HEK293 (cell line): Measurements from ENCODE around the gene GOLIM4.

ENCODE experiments used
- ATF2 ChIP-seq: fragments of 450-650 bp; formaldehyde crosslinking; IDR thresholded peaks from 2 replicates; pipeline ENCODE4 v1.5.1; 2016; ENCODE audit warnings: missing biosample characterization, missing genetic modification characterization, low read depth
- HOXA7 ChIP-seq: sonication (generic); formaldehyde crosslinking; IDR thresholded peaks from 2 replicates; pipeline ENCODE4 v1.8.1; 2022; ENCODE audit warnings: missing genetic modification reagents, borderline replicate concordance
- SCRT2 ChIP-seq: fragments of 450-650 bp; formaldehyde crosslinking; IDR thresholded peaks from 2 replicates; pipeline ENCODE4 v1.5.1; 2016; ENCODE audit warnings: missing biosample characterization, missing genetic modification characterization
- TCF7L2 ChIP-seq: IDR thresholded peaks from 2 replicates; pipeline ENCODE4 v1.6.1; 2011; ENCODE audit warnings: low read depth, mild to moderate bottlenecking, inconsistent platforms, low read length, moderate library complexity, borderline replicate concordance
- YY1 ChIP-seq: fragments of 450-650 bp; formaldehyde crosslinking; IDR thresholded peaks from 2 replicates; pipeline ENCODE4 v1.5.1; 2018; ENCODE audit warnings: missing biosample characterization, missing genetic modification characterization
- ZBTB8A ChIP-seq: fragments of 450-650 bp; formaldehyde crosslinking; IDR thresholded peaks from 2 replicates; pipeline ENCODE4 v1.5.1; 2016; ENCODE audit warnings: missing biosample characterization, missing genetic modification characterization
- ZNF341 ChIP-seq: fragments of 450-650 bp; formaldehyde crosslinking; IDR thresholded peaks from 2 replicates; pipeline ENCODE4; 2016; ENCODE audit warnings: low read depth, missing biosample characterization, missing genetic modification characterization
- ZNF394 ChIP-seq: fragments of 450-650 bp; formaldehyde crosslinking; IDR thresholded peaks from 2 replicates; pipeline ENCODE4 v1.5.1; 2016; ENCODE audit warnings: missing biosample characterization, missing genetic modification characterization, mild to moderate bottlenecking, moderate library complexity, borderline replicate concordance
- ZNF530 ChIP-seq: fragments of 450-650 bp; formaldehyde crosslinking; IDR thresholded peaks from 2 replicates; pipeline ENCODE4 v1.5.1; 2016; ENCODE audit warnings: low read depth, missing biosample characterization, missing genetic modification characterization
- ZNF600 ChIP-seq: fragments of 450-650 bp; formaldehyde crosslinking; IDR thresholded peaks from 2 replicates; pipeline ENCODE4 v1.5.1; 2016; ENCODE audit warnings: missing biosample characterization, missing genetic modification characterization
- ZNF707 ChIP-seq: fragments of 450-650 bp; formaldehyde crosslinking; IDR thresholded peaks from 2 replicates; pipeline ENCODE4 v1.5.1; 2016; ENCODE audit warnings: missing biosample characterization, missing genetic modification characterization
- TF ChIP-seq, protein P1 (sequence below): fragments of 450-650 bp; formaldehyde crosslinking; IDR thresholded peaks from 2 replicates; pipeline ENCODE4 v1.5.1; 2016; ENCODE audit warnings: missing biosample characterization, missing genetic modification characterization

DNA sequence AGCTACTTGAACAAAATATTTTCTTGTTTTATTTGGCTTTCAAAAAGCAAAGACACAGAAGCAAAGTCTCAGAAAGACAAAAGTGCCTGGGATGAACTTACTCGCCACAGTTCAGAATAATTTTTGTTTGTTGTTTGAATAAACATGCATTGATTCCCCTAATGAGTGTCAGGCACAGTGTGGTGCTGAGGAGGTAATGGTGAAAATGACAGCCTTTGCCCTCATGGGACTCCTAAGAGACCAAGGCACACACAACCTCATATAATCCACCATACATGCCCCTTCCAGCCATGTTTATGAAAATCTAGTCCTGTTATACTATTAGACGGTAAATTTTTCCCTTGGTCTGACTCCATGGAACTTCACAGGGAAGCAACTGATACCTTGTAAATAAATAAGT lies 2.5 kb downstream of the GOLIM4 start:
- TF ChIP-seq, protein P1, sequence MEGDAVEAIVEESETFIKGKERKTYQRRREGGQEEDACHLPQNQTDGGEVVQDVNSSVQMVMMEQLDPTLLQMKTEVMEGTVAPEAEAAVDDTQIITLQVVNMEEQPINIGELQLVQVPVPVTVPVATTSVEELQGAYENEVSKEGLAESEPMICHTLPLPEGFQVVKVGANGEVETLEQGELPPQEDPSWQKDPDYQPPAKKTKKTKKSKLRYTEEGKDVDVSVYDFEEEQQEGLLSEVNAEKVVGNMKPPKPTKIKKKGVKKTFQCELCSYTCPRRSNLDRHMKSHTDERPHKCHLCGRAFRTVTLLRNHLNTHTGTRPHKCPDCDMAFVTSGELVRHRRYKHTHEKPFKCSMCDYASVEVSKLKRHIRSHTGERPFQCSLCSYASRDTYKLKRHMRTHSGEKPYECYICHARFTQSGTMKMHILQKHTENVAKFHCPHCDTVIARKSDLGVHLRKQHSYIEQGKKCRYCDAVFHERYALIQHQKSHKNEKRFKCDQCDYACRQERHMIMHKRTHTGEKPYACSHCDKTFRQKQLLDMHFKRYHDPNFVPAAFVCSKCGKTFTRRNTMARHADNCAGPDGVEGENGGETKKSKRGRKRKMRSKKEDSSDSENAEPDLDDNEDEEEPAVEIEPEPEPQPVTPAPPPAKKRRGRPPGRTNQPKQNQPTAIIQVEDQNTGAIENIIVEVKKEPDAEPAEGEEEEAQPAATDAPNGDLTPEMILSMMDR (tag by site-specific recombination) = no peak
- TF ChIP-seq ATF2 = no peak
- TF ChIP-seq ZNF707 = no peak
- TF ChIP-seq HOXA7 (CRISPR knock-in tag) = no peak
- no peak for TF ChIP-seq TCF7L2
- no peak for TF ChIP-seq ZNF394
- TF ChIP-seq ZNF600 (tag by site-specific recombination) = no peak
- TF ChIP-seq SCRT2 (tag by site-specific recombination) = no peak
- TF ChIP-seq ZNF341 = no peak
- no peak for TF ChIP-seq ZBTB8A
- TF ChIP-seq ZNF530 (tag by site-specific recombination) = no peak
- peak; percentile 65 for TF ChIP-seq YY1
